Neural crest cell (in vitro differentiated cells): ENCODE data around the gene TBCD. TPM values are rescaled to one million over a fixed set of nuclear protein-coding genes. Genes with fewer than 3 reads are reported as not detected.
"Not testable (repeated sequence)": the region's sequence is repeated elsewhere in the genome, so short reads cannot be mapped to it uniquely, and the experiment has no call there.

Experiments
- DNase-seq: peaks from one replicate; pipeline ENCODE4 v3.0.0; 2021; ENCODE audit warnings: low read depth, mixed read lengths, low spot score
- H3K27ac Mint-ChIP-seq: one replicate; pipeline ENCODE4 v1.8.0; 2021; ENCODE audit warnings: mild to moderate bottlenecking, mixed read lengths; ENCODE audit not compliant: unreplicated experiment
- H3K27me3 Mint-ChIP-seq: 2 replicates; pipeline ENCODE4 v1.8.0; 2021; ENCODE audit warnings: low read depth, mild to moderate bottlenecking, mixed read lengths
- H3K36me3 Mint-ChIP-seq: 2 replicates; pipeline ENCODE4 v1.8.0; 2021; ENCODE audit warnings: low read depth, mild to moderate bottlenecking, mixed read lengths
- H3K4me1 Mint-ChIP-seq: 2 replicates; pipeline ENCODE4 v1.8.0; 2021; ENCODE audit warnings: mixed read lengths
- H3K4me3 Mint-ChIP-seq: one replicate; pipeline ENCODE4 v1.8.0; 2021; ENCODE audit warnings: mild to moderate bottlenecking, mixed read lengths
- H3K9me3 Mint-ChIP-seq: 2 replicates; pipeline ENCODE4 v1.8.0; 2021; ENCODE audit warnings: mixed read lengths
- CTCF ChIP-seq: fragments of 200-600 bp; sonication (generic); conservative IDR thresholded peaks from 2 replicates; pipeline ENCODE4 v1.5.0; 2021; ENCODE audit warnings: antibody characterized with exemption, mild to moderate bottlenecking
- total RNA-seq: library from RNA; stranded (reverse); gene quantifications from 2 replicates; pipeline ENCODE4 v1.2.1, GENCODE V29; 2021

TBCD gene
- total RNA-seq, 1 donor from 2014 or later: 166 TPM

- TF ChIP-seq CTCF: no peak
- Mint-ChIP-seq H3K36me3 (peaks cover 32% of the 10 kb centered on the region), H3K4me1 (no peaks in the 10 kb centered on the region), H3K4me3 (no peak overlapping the region), H3K27ac (no peak overlapping the region), H3K27me3 (no peaks in the 10 kb centered on the region), H3K9me3 (no peaks in the 10 kb centered on the region)
- DNase-seq: no peak
Measured at GRCh38 chr17:82772026-82772425, 20.2 kb downstream of the TBCD start.

DNA sequence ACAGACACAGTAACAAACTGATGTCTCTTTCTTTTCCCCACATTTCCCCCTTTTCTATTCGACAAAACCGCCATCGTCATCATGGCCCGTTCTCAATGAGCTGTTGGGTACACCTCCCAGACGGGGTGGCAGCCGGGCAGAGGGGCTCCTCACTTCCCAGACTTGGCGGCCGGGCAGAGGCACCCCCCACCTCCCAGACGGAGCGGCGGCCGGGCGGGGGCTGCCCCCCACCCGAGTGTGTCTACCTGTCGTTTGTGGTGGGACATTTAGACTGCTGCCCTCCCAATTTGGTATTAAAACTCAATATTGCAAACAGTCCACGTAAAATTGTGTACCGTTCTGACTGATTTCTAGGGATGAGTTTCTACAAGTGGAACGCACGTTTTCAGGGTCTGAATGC, 22.6 kb downstream of the TBCD start:
- H3K36me3 Mint-ChIP-seq: peaks cover 24% of the 10 kb centered on the region
- H3K27me3 Mint-ChIP-seq, DNase-seq, H3K4me1 Mint-ChIP-seq, H3K9me3 Mint-ChIP-seq, H3K27ac Mint-ChIP-seq, H3K4me3 Mint-ChIP-seq: not testable (repeated sequence)

- DNase-seq: peak; percentile 61
- H3K27ac Mint-ChIP-seq: no peak overlapping the region
- H3K4me1 Mint-ChIP-seq: no peaks in the 10 kb centered on the region
- H3K4me3 Mint-ChIP-seq: no peak overlapping the region
- peak; percentile 88 for TF ChIP-seq CTCF
- no peaks in the 10 kb centered on the region for H3K27me3 Mint-ChIP-seq
- H3K36me3 Mint-ChIP-seq: peaks cover 21% of the 10 kb centered on the region
- H3K9me3 Mint-ChIP-seq: no peaks in the 10 kb centered on the region
Measured at GRCh38 chr17:82775001-82775823, 23.3 kb downstream of the TBCD start.

GRCh38 chr17:82776454-82776853, 24.6 kb downstream of the TBCD start:
- H3K36me3 Mint-ChIP-seq: peaks cover 21% of the 10 kb centered on the region
- DNase-seq: no peak

GRCh38 chr17:82777778-82778375, 26.0 kb downstream of the TBCD start:
- TF ChIP-seq CTCF: peak; percentile 56
- H3K27ac Mint-ChIP-seq, H3K27me3 Mint-ChIP-seq, H3K4me3 Mint-ChIP-seq, DNase-seq, H3K9me3 Mint-ChIP-seq: not testable (repeated sequence)
- Mint-ChIP-seq H3K36me3 (peaks cover 12% of the 10 kb centered on the region), H3K4me1 (peaks cover 12% of the 10 kb centered on the region)

More at GRCh38 chr17:82776454-82776853, 24.6 kb downstream of the TBCD start:
- TF ChIP-seq CTCF: no peak
- no peak overlapping the region for H3K4me3 Mint-ChIP-seq
- H3K27me3 Mint-ChIP-seq: no peaks in the 10 kb centered on the region
- no peaks in the 10 kb centered on the region for H3K4me1 Mint-ChIP-seq
- no peak overlapping the region for H3K27ac Mint-ChIP-seq
- H3K9me3 Mint-ChIP-seq: no peaks in the 10 kb centered on the region

DNA sequence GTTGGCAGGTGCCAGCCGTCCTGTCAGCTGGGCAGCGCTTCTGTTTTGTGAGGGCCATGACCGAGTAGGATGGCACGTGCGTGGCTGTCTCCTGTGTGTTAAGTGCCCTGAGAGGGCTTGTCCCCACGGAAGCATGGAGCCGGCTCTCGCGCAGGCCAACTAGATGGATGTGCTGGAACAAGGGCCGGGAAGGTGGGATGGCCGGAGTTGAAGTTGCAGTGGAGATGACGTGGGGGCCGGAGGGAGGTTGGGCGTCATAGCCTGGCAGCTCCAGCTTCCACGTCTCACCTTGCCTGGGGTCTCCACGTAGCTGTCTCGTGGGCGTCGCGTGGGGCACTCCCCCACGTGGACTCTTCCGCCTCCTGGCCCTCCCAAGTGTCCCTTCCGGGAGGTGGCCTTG, 27.7 kb downstream of the TBCD start:
- H3K9me3 Mint-ChIP-seq: no peaks in the 10 kb centered on the region
- H3K4me1 Mint-ChIP-seq: peaks cover 12% of the 10 kb centered on the region
- peaks cover 6% of the 10 kb centered on the region for H3K36me3 Mint-ChIP-seq
- H3K4me3 Mint-ChIP-seq: no peak overlapping the region
- TF ChIP-seq CTCF: no peak
- DNase-seq: no peak
- H3K27me3 Mint-ChIP-seq: no peaks in the 10 kb centered on the region
- no peak overlapping the region for H3K27ac Mint-ChIP-seq
